GM21717 (cell line): ENCODE measurements around the gene GNG4.

Source experiments
- ATAC-seq: cut with Tn5 transposase; IDR thresholded peaks from one replicate; pipeline ENCODE4 v1.9.1; 2021; ENCODE audit warnings: mild to moderate bottlenecking, moderate library complexity; ENCODE audit not compliant: unreplicated experiment

GNG4 gene

DNA sequence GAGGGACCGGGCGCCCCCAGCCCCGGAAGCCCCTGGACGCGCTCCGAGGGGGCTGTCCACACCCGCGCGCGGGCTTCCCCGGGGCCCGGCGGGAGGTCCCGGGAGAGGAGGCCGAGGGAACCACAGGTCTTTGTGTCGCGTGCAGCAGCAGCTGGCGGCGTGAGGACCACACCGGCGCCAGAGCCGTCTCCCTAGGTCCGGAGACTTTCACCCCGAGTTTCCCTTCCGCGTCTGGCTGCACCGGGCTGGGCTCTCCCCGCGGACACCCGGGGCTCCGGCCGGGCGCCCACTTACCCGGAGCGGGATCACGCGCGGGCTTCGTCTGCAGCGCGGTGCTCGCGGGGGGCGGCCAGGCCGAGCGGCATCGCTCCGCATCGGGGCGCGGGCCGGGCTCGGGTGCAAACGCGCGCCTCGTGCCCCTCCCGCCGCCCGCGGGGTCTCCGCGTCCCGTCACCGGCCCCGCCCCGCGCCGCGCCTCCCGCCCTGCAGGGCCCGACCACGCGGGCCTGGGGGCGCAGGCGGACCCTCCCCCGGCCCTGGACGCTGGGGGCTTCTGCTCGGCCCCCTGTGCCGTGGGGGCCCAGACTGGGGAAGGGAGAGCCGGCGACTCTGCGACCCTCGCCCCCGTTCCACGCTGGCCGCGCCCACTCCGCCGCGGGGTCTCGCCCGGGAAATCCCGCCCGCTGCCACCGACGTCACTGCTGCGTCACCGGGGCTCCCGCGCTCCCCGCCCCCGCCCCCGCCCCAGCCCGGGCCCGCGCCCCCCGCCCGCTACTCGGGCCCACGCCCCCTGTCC is at the start of gene GNG4:
Gene GNG4 (minus strand): TSS at position 417 of the 796 bp plus-strand sequence. CDS start 65,946 bp downstream, outside the sequence.
- ATAC-seq: peak; percentile 44

DNA sequence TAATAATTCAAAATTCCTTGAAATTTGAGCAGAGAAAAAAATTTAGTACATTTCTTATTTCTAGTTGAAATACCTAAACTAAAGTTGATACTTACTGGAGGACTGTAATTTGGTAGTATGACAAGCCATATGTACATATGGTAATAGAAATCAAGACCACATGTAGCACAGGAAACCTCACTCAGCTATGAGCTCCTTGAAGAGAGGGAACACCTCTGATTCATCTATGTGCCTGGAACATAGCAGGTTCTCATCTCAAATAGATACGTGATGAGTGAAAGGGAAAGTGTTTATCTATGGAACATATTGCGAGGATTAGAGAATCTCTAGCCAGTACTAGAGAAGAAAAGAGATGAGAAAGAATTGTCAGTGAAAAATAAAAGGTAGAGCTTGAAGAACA is 47.9 kb upstream of the GNG4 start:
- no peak for ATAC-seq

- no peak for ATAC-seq
These were observed 39.8 kb upstream of the GNG4 start for GRCh38 chr1:235689356-235689755.

GRCh38 chr1:235688096-235688495 is 38.5 kb upstream of the GNG4 start:
- ATAC-seq: no peak

DNA sequence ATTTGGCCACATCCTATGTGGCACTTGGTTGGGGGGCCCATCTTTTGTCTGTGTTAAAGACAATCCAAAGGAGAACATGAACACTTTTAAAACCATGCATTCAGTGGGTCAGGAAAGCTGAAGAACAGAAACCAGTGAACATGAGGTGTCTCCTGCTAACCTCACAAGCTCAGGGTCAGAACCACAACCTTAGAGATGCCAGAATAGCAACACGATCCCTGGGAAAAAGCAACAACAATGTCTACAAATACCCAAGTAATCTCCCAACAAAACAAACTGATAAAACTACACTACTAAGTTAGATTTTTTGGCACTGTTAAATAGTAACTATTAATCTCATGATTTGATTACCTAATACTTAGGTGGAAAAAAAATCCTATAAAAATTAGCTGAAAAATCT is 34.1 kb upstream of the GNG4 start:
- ATAC-seq: no peak

DNA sequence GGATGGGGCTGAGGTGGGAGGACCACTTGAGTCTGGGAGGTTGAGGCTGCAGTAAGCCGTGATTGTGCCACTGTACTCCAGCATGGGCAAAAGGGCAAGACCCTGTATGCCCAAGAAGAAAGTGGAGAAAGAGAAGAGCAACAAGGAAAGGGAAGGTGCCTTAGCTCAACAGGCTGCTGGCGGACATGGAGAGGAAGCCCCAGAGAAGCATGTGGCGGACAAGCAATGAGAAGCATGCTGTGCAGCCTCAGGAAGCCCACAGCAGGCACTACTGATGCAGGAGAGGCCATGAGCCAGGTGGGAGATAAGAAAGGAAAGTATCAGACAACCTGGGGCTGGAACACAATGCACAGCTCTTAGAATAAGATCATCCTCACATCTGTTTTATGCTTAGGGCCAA is 32.6 kb upstream of the GNG4 start:
- ATAC-seq: no peak

GRCh38 chr1:235679644-235680043 is 30.1 kb upstream of the GNG4 start:
- ATAC-seq: no peak

DNA sequence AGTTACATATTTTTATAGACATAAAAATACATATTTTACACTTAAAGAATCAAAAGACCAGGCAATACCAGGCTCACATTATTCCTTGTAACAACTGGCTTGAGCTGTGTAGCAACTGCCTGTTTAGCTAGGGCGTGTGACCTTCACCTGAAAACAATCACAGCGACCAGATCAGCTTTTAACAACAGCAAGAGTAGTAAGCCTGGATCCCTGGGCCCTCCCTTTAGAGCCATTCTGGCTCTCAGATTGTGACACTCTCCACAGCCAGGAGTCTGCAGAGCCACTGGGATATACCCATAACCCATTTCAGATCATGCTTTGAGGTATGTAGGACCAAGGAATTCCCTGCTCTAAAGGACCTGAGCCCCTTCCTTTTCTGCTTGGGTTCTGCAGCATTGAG is 29.4 kb upstream of the GNG4 start:
- no peak for ATAC-seq

DNA sequence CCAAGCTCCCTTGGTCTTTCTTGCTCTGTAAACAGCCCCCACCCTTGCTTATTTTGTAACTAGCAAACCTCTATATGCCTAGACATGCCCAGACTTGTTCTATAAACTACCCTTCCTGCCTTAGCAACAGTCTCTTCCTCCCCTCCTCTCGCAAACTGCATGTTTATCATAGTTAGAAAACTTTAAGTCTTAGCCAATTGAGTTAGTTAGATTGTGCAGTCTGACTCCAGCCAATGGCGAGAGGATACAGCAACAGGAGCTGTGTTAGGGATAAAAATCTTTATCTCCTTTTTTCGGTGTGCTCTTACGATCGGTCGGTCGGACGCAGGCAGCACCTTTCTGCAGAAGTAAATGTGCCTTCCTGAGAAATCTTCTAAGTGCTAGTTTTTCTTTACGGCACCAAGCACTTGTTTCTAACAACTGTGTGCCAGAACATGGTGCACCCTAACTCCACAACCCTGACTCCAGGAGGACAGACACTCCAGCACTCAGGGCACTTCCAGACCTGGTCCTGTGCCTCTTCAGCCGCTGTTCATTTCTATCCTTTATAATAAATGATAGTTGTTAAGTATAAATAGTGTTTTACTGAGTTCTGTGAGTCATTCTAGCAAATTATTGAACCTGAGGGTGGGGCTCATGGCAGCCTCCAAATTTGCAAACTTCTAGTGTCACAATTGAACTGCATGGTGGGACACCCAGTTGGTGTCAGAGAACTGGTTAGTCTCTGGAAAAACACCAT is 25.7 kb upstream of the GNG4 start:
- ATAC-seq: no peak

DNA sequence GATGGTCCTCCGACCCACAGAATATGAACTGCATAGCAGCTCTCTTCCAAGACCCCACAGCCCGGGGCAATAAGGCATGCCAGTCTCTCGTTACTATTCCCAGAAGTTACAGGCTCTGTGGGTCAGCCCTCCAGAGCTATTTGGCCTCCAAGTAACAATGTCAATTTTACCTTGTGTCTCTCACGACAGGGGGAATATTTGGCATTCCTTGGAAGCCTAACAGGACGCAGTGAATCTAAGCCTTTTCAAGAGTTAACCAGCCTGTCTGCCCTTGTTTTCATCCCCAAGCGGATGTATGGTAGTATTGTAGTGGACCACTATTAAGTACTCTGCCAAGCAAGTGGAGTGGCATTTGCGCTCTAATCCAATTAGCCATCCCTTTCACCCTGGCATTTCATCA is 24.4 kb upstream of the GNG4 start:
- ATAC-seq: no peak

DNA sequence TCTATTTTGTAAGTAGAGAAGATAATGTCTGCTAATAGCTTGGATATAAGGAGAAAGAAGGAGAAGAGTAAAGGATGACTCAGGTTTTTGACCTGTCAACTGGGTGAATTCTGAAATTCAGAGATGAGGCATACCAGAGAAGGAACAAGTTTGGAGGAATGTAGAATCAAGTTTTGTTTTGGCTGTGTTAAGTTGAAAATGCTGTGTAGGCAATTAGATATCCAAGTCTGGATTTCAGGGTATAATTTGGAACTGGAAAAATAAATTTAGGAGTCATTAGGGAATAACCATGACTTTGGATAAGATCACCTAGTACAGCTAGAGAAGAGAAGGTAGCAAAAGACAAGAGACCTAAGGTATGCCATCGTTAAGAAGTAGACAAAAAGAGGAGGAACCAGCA is 22.4 kb upstream of the GNG4 start:
- ATAC-seq: no peak

DNA sequence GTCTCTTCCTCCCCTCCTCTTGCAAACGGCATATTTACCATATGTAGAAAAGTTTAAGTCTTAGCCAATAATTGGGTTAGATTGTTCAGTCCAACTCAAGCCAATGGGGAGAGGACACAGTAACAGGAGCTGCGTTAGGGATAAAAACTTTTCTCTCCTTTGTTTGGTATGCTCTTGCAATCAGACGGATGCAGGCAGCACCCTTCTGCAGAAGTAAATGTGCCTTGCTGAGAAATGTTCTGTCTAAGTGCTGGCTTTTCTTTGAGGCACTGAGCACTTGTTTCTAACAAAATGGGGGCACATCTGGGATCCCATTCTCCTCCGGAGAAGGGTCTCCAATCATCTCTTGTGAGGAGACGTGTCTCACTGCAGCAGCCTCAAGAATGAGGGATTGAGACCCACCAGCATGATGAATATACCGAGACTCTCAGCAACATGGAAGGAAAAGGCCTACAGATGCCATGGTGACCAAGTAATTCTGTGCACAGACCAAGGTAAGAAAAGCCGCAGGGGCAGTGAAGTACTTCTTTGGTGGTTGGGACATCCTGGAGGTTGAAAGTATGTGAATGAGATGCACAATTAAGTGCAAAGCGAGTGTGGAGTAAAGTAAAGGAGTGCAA is 20.7 kb upstream of the GNG4 start:
- no peak for ATAC-seq

DNA sequence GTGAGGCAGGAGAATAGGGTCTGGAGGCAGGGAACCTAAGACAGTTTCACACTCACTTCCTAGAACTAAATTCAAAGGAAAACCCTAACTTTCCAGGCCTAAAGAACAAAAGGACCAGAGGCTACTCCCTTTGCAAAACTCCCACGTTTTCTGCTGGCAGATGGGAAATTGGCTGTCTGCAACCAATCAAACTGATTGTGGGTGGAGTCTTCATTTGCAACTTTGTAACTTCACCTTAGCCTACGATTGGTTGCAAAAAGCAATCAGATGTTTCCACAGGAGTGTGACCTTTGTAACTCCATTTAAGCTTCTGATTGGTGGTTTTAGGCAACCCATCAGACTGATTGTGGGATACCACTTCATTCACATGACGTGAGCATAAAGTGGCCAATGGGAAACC is 19.7 kb upstream of the GNG4 start:
- no peak for ATAC-seq

DNA sequence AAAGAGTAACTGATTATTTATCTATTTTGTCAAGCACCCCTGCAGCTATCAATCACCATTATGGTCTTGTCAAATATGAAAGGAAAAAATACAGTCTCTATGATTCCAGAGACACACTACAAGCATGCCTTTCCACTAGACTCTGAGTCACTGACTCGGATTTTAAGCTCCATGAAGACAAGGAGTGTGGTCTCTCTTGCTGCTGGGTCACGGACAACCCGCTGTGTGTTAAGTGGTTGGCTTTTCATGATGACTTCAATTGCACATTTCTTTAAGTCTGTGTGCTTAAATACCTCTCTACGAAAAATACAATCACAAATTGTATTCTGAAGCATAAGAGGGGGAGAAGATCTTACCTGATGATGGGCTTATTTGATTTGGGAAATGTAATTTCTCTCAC is 14.0 kb upstream of the GNG4 start:
- no peak for ATAC-seq

DNA sequence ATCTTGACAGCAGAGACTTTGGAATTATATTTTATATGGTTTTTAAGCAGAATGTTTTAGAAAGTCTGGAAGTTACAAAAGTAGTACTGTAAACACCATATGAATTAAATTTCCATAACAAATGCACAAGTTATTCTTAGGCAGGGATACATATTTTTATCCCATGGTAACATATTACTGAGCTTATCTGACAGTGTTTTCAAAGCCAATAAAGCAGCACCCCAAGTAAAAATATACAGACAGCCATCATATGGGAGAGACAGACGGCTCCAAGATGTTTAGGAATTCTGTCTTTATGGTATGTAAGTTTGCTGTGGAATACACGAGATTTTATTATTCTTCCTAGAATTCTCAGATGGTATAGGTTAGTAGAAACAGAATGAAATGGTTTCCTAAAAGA is 12.0 kb upstream of the GNG4 start:
- ATAC-seq: no peak

- no peak for ATAC-seq
These were observed 9.7 kb upstream of the GNG4 start for GRCh38 chr1:235659186-235659771.

GRCh38 chr1:235657747-235658526 is 8.4 kb upstream of the GNG4 start:
- no peak for ATAC-seq

- ATAC-seq: no peak
These were observed 7.7 kb upstream of the GNG4 start for GRCh38 chr1:235657269-235657668.

- no peak for ATAC-seq
These were observed 2.8 kb upstream of the GNG4 start for GRCh38 chr1:235652364-235652763.

DNA sequence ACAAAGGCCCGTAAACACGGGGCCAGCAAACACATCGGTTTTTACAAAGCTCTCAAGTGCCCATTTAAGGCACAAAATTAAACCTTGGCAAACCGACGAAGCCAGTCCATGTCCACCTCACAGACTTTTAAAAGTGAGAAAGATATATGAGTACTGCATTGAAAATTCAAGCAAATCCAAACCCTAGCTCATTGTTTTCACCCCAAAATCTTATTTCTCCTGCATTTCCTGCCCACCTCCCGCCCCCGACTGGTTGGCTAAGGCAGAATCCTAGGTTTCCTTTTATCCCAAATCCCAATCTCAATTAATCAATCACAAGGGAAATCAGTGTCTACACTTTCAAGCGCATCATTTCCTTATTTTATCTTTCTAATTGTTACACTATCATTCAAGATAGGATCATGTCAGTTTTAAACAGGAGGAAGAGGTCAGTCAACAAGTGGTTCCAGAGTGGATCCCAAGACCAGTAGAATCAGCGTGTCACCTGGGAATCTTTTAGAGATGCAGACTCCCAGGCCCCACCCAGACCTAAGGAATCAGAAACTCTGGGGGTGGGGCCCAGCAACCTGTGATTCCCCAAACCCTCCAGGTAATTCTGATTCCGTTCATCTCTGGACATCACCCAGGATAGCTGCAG is 1.7 kb upstream of the GNG4 start:
- ATAC-seq: no peak
